CD4-positive, alpha-beta T cell treated with Interleukin-15 for 1 hour (primary cell): ENCODE measurements around the gene OR56A4.

Experiments used
- DNase-seq: peaks from one replicate; pipeline ENCODE4 v3.0.0-alpha.2; 2020

Gene OR56A4, protein sequence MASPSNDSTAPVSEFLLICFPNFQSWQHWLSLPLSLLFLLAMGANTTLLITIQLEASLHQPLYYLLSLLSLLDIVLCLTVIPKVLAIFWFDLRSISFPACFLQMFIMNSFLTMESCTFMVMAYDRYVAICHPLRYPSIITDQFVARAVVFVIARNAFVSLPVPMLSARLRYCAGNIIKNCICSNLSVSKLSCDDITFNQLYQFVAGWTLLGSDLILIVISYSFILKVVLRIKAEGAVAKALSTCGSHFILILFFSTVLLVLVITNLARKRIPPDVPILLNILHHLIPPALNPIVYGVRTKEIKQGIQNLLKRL

DNA sequence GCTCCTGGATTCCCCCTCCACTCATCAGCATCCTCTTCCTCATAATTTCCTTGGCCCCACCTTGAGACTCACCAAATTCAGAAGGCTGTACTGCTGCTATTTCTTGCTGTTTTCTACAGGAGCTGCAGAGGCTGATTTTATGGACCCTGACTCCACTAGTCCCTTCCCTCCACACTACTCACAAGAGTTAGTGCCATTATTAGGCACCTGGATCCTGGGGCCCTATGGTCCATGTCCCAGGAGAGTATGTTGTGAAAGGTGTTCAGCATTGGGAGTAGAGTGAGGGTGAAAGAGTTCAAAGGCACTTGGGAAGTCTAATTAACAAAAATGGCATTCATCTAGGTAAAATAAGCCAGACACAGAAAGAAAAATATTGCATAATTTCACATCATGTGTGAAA, at the start of gene OR56A4:
TSS of gene OR56A4 (minus strand) at position 101 of the 400 bp plus-strand sequence. CDS start 3,954 bp downstream, outside the sequence.
- no peak for DNase-seq

GRCh38 chr11:6055569-6055968, 48.8 kb upstream of the OR56A4 start:
- no peak for DNase-seq

- no peak for DNase-seq
These were observed 45.6 kb upstream of the OR56A4 start for GRCh38 chr11:6052374-6052773.

- DNase-seq = no peak
These were observed 34.1 kb upstream of the OR56A4 start for GRCh38 chr11:6040874-6041273.

GRCh38 chr11:6030708-6031405, 24.1 kb upstream of the OR56A4 start, which contains the start of gene OR56A1:
TSS of gene OR56A1 (minus strand) at chr11:6030758. CDS start at chr11:6027692, 3,066 bp downstream.
- no peak for DNase-seq

DNA sequence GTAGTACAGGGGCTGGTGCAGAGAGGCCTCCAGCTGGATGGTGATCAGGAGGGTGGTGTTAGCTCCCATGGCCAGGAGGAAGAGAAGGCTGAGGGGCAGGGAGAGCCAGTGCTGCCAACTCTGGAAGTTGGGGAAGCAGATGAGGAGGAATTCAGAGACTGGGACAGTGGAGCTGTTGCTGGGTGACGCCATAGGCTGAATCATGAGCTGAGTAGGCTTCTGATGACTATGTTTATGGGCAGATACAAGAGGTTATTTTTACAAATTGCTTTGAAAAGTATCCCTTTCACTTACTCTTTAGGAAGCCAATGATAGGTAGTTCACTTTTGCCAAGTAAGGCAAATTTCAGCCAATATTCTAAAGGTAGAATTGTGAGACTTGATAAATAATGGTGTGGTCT, 20.8 kb upstream of the OR56A4 start:
- no peak for DNase-seq

DNA sequence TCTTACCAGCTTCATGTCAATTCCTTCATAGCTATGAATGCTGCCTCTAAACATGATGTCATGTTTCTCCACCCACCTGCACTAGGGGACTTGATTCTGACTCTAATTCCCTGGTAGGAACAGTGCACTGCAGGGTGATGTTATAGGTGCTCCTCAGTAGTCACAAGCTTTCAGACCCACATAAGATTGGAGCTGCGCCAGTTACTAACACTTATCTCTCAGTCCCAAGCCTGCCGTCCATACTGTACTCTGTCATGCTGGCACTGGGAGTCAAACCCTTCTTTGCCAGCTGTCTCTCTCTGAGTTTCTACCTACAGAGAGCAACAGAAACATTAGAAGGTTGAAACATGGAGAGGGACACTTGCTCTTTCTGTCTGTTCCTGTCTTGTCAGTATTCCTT, 18.3 kb upstream of the OR56A4 start:
- no peak for DNase-seq

- DNase-seq = no peak
These were observed 16.2 kb upstream of the OR56A4 start for GRCh38 chr11:6022956-6023355.

GRCh38 chr11:6013042-6013441, 6.3 kb upstream of the OR56A4 start:
- DNase-seq = no peak

GRCh38 chr11:6012035-6012668, 5.4 kb upstream of the OR56A4 start:
- no peak for DNase-seq

DNA sequence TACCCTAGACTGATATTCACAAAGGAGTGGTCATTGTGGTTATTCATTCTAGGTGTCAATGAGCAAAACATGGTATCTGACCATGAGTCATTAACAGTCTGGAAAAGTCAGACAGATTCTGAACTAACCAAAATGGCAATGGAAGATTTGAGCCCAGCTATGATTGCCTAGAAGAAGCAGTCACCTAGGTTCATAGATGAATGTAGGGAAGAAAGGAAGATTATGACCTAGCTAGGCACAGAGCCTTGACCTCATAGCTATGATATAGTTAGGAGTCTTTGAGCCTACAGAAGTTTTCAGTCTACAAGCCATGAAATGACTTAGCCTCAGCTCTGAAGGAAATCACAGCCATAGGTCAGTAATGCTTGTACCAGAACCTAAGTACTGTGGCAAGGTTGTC, 351 bp downstream of the OR56A4 start:
- DNase-seq = no peak

- no peak for DNase-seq
These were observed 4.5 kb downstream of the OR56A4 start for GRCh38 chr11:6002202-6002699.

DNA sequence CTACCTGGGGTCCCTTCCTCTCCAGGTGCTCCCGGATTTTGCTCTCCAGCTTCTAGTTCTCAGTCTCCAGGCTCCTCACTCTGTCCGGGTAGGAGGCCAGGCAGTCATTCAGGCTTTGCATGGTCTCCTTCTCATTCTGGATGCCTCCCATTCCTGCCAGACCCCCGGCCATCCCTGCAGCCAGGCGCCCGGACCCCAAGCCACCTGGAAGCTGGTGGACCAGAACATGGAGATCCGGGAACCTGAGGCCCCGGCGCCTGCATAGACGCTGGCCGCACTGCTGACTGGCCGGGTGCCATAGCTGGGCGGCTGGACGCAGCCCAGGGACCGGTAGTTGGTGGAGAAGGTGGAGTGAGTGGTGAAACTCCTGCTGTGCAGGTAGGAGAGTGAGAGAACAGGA, 12.0 kb downstream of the OR56A4 start:
- no peak for DNase-seq

DNA sequence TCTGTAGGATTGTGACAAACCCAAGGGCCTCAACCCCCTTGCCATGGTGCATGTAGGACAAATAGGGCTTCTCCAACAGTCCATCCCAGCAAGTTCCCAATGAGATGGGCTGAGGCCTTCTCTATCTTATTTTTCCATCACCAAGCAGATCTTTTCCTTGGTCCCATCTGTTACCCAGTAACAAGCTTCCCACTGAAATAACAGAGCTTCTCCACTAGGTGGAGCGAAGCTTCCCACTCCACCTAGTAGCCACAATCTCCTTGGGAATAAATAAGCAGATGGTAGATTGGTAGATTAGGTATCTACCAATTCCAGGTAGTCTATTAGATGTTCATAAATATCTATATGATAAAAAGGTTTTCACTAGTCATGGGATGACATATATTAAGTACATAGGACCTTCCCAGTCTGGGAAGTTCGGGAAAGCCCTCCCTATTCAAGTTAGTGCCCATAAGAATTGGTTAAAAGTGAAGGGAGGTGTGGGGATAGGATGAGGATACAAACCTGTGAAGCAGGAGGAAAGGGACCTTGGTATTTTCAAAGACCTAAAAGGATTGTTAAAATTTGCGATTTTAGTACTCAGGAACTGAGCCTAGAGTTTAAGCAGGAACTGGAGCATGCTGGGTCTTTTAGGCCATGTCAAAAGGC, 14.0 kb downstream of the OR56A4 start:
- no peak for DNase-seq

- no peak for DNase-seq
These were observed 14.6 kb downstream of the OR56A4 start for GRCh38 chr11:5992150-5992549.

DNA sequence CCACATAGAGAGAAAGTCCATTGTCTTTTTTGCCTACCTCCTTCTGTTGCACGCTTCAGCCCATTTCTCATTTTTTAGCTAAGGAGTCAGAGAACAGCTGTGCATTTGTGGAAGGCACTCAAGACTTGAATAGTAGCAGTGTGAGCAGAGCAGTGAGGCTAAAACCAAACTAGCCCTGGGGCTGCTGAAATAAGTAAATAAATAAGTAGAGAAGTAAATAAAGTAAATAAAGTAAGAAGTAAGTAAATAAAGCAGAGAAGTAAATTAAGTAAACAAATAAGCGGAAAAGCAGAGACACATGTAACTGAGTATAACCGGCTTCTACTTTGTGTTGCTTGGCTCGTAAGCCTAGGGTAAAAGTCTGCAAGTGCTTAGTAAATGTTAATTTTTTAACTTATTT, 17.5 kb downstream of the OR56A4 start:
- DNase-seq = no peak

DNA sequence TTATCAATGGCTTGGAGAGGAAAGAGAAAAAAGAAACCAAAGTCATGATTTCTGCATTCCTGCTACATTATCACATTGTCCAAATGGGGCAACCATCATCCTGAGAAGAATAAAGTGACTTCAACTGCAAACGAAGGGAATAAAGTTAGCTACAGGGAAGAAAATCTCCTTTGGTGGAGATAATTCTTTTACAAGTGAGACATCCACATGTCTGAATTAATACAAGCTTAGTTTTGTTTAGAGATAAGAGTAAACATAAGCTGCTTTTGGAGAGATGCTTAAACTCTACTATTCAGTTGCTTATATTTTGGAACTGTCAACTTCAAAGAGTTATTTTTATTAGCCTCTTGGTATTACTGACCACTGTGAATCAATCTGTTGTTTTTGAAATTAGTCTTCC, 19.9 kb downstream of the OR56A4 start, which contains the start of gene OR52L1:
TSS of gene OR52L1 (minus strand) at position 101 of the 400 bp plus-strand sequence. CDS start at position 46, 55 bp downstream.
- DNase-seq = no peak

GRCh38 chr11:5983443-5983842, 23.3 kb downstream of the OR56A4 start:
- no peak for DNase-seq

DNA sequence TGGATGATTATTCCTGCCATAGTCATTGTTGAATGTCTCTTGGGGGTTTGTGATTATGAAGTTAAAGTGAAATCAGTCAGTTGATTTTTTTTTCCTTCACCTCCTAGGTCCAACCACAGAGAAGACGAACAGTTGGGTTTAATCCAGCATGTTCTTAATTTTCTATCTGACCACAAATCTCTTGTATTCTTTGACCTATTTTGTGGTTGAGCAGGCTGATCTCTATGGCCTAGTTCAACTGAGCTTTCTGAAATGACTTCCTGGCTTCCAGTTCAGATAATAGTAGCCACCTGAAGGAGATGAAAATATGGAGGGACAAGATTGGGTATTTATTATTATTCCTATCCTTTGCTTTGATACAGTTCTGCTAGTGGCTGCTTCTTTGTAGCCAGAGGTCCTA, 33.2 kb downstream of the OR56A4 start:
- no peak for DNase-seq

DNA sequence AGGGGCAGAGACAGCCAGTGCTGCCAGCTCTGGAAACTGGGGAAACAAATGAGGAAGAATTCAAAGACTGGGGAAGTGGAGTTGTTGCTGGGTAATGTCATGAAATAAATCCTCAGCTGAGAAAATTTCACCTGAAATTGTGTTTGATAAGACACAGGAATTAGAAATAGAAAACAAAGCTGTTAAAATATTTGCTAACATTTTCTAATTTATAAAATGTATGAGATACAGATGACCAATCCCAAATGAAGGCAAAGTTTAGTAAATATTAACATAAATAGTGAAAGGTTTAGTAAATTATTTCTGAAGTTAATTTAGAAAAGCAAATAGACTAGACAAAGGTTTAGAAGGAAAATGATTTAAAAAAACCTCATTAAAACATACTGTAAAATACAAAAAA, 38.4 kb downstream of the OR56A4 start, which contains the start of gene OR56A5:
TSS of gene OR56A5 (minus strand) at position 101 of the 400 bp plus-strand sequence. CDS start at position 101, 0 bp downstream.
- no peak for DNase-seq

DNA sequence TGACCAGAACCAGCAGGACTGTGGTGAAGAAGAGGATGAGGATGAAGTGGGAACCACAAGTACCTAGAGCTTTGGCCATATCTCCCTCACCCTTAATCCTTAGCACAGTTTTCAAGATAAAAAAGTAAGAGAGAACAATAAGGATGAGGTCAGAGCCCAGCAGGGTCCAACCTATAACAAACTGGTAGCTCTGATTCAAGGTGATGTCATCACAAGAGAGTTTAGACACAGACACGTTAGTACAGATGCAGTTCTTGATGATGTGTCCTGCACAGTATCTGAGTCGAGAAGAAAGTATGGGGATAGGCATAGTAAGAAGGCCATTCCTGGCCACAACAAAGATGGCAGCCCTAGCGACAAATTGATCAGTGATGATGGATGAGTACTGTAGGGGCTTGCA, 39.0 kb downstream of the OR56A4 start:
- no peak for DNase-seq

GRCh38 chr11:5966958-5967357, 39.8 kb downstream of the OR56A4 start:
- DNase-seq = no peak
